T-helper 9 cell (primary cell): ENCODE measurements around the gene TRIO.

Experiments used
- DNase-seq: peaks from one replicate; pipeline ENCODE4 v3.0.0-alpha.2; 2020

The TRIO gene

GRCh38 chr5:14503017-14503680 is 360.0 kb downstream of the TRIO start:
- no peak for DNase-seq

GRCh38 chr5:14503681-14504331 is 360.7 kb downstream of the TRIO start:
- DNase-seq, result no peak

- no peak for DNase-seq
Observed at GRCh38 chr5:14504332-14504727, 361.2 kb downstream of the TRIO start.

- DNase-seq, result no peak
Observed at GRCh38 chr5:14504816-14505215, 361.7 kb downstream of the TRIO start.

GRCh38 chr5:14505310-14506139 is 362.4 kb downstream of the TRIO start:
- no peak for DNase-seq

DNA sequence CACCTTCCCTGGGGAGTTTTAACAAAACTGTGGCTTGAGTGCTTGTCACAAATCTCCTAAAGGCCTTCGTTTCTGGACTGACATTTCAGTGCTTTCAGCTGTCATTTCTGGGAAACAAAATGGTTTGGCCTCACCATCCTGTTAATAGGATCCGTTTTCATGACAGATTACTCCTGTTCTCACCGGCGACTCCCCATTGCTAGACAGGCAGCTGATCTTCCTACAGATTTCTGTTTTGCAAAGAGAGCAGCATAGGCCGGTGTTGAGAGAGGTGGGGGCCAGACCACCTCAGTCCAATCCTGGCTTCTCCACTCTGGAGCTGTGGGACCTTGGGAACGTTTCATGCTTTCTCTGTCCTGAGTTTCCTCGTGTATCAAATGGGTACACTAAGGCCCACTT is 363.0 kb downstream of the TRIO start:
- DNase-seq, result no peak

DNA sequence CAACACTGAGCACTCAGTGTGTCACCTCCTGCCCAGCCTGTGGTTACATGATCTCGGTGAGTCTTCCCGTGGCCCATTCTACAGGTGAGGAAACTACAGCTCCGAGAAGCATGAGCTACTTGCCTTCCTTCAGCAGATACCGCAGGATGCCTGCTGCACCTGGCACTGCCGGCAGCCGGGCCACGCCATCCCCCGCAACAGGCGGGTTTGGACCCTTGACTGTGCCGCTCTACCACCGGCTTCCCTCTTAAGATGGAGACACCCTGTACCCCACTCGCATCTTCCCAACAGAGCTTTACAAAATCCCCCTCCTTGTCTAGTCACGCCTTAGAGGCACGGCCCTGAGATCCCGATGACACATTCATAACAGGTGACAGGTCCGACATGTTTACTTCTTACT is 363.5 kb downstream of the TRIO start:
- no peak for DNase-seq

DNA sequence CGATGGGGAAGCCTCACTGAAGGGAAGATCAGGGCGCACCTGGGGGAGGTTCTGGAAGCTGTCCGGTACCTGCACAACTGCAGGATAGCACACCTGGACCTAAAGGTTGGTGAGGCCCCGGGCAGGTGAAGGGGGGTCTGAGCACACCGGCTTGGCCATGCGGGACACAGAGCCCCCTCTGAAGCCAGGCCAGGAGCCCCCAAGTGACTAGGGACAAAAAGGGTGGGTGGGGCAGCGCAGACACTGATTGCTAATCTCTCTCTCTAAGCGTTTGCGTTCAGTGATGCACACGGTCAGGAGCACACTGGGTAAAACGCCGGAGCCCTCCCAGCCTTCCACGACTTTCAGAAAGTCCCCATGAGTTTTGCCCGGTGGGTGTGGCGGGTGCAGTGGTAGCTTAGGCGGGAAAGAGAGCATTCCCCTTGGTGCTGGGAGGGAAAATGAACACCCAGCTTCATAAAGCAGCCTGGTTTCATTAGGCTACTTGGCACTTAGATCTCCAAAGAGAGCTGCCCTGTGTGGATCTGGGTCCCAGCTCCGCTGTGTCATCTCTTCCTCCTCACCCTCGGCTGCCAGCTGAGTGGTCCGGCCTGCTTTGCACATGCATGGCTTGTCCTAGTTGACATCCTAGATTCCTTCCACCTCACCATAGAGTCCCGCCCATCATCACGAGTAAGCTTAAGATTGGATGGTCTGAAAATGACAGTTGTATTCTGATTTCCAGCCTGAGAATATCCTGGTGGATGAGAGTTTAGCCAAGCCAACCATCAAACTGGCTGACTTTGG is 364.2 kb downstream of the TRIO start:
- DNase-seq, result no peak

DNA sequence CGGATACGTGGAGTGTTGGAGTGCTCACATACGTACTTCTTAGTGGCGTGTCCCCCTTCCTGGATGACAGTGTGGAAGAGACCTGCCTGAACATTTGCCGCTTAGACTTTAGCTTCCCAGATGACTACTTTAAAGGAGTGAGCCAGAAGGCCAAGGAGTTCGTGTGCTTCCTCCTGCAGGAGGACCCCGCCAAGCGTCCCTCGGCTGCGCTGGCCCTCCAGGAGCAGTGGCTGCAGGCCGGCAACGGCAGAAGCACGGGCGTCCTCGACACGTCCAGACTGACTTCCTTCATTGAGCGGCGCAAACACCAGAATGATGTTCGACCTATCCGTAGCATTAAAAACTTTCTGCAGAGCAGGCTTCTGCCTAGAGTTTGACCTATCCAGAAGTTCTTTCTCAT is 364.9 kb downstream of the TRIO start:
- DNase-seq, result no peak

DNA sequence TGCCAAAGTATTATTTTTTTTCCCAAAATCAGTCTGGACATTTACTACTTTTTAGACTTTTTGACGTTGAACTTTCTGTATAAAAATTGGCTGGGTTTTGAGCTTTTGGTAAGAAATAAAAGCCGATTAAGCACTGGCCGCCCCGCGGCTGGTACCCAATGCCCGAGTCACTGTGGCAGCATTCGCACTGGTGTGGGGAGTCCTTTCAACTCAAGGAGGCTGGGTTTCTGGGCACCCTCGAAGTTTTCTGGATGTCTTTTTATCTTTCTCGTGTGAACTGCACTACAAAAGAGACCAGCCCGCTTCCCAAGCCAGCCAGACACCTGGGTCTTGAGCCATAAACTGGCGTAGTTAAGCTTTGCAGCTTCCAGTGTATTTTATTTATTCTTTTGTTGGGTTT is 366.4 kb downstream of the TRIO start:
- DNase-seq, result no peak

- no peak for DNase-seq
Observed at GRCh38 chr5:14510156-14510734, 367.1 kb downstream of the TRIO start.

DNA sequence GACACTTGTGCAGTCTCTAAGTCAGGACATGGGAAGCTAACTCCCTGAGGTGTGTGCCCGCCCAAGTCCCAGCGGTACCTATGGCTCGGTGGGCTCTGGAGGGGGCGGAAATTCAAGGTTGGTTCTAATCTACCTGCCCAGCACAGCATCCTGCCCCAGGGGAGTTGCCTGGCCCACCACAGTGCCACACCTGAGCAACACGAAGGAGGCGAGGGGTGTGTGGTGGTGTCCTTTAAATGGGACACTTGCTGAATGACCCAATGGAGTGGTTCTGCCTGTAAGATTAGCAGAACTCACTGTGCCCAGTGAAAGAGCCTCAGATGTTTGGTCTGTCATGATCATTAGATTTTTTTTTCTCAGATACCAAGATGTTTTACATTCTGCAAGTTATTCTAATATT is 367.7 kb downstream of the TRIO start:
- DNase-seq, result no peak

DNA sequence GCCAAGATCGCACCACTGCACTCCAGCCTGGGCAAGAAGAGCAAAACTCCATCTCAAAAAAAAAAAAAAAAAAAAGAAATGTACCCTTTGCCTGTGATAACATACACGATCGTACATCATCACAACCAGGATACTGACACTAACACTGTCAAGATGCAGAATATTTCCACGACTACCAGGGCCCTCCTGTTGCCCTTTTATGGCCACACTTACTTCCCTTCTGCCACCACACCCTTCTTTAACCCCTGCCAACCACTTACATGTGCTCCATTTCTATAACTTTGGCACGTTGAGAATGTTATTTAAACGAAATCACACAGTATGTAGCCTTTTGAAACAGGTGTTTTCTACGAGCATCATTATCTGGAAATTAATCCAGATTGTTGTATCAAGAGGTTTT is 369.4 kb downstream of the TRIO start:
- no peak for DNase-seq

DNA sequence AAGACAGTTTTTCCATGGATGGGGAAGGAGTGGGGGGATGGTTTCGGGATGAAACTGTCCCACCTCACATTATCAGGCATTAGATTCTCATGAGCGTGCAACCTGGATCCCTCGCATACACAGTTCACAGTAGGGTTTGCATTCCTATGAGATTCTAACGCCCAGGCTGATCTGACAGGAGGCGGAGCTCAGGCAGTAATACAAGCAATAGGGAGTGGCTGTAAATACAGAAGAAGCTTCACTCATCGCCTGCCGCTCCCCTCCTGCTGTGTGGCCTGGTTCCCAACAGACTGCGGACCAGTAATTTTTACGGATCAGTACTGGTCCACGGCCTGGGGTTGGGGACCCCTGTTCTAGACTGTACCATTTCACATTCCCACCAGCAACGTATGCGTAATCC is 370.1 kb downstream of the TRIO start:
- no peak for DNase-seq

DNA sequence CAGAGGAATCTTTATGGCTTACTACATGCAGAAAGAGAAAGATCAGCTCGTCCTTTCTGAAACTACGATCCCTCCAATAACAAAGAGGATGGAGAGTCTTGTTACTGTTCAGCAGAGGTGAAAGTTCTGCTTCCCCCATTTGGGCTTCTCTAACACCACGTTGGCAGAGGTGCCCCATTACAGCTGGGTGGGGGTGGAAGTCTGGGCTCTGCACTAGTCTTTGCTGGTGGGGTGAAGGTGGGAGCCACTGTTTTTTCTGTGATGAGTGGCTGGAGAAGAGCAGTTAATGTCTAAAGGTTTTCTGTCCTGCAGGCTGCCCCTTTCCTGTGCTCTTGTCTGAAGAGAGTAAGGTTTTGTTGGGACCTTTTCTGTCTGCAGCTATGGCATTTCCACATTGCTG is 373.8 kb downstream of the TRIO start:
- DNase-seq, result no peak

DNA sequence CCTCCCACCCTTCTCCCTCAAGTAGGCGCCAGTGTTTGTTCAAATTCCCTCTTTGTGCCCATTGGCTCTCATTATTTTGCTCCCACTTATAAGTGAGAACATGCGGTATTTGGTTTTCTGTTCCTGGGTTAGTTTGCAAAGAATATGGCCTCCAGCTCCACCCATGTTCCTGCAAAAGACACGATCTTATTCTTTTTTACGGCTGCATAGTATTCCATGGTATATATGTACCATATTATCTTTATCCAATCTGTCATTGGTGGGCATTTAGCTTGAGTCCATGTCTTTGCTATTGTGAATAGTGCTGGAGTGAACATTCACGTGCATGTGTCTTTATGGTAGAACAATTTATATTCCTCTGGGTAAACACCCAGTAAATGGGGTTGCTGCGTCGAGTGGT is 375.5 kb downstream of the TRIO start:
- DNase-seq, result no peak

GRCh38 chr5:14521748-14522147 is 378.6 kb downstream of the TRIO start:
- DNase-seq, result no peak

GRCh38 chr5:14522721-14523120 is 379.6 kb downstream of the TRIO start:
- no peak for DNase-seq

GRCh38 chr5:14523243-14524034 is 380.3 kb downstream of the TRIO start:
- no peak for DNase-seq

DNA sequence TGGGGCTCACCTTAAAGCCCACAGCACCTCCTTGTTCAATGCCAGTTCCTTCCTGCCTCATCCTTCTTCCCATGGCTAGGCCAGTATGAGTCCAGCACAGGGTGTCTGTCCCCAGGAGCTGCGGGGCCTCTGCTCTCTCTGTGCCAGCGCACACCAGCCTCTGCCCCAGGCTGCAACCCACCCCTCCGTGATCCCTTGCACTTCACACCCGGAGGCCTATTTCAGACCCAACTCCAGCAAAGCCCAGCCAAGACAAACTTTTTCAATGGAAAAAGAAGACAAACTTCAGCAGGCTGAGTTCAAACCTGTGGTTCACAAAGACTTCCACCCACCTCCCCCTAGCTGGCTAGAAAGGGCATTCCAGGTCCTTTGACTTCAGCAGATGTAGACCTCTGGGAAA is 382.3 kb downstream of the TRIO start:
- no peak for DNase-seq

DNA sequence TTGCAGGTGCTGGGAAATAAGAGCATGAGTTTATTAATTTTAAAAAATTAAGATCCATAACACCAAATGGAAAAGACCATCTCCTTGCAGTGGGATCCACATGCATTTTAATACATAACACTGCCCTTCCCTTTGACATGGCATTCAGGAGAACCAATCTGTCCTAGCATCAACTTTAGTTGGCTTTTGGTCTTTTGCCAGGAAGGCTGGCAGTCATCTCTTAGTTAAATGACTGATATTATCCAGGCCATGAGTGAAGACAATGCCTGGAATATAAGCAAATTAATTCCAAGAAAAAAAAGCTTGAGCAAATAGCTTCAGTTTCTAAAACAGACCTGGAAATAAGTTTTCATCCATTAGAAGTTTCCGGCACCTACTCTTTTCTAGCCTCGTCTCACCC is 383.4 kb downstream of the TRIO start:
- DNase-seq, result no peak

DNA sequence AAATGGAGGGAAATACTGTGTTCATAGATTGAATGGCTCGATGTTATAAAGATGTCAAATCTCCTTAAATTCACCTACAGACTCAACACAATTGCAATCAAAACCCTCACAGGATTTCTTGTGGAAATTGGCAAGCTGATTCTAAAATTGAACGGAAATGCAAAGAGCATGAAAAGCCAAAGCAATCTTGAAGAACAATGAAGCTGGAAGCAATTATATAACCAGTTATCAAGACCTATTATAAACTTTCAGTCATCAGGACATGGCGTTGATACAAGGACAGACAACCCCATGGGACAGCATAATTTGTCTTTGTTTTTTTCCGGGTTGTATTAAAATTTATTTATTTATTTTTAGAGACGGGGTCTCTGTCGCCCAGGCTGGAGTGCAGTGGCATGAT is 385.0 kb downstream of the TRIO start:
- no peak for DNase-seq
